Measurements from ENCODE around the gene POU6F2.

POU6F2 gene

GRCh38 chr7:39429421-39429820 is 451.7 kb downstream of the POU6F2 start:
- in situ Hi-C loops (cut with MboI; ENCODE audit: low sequenced_read_pairs), result no loop called here

- in situ Hi-C loops (cut with MboI; ENCODE audit: low sequenced_read_pairs), result no loop called here
Observed at GRCh38 chr7:39430441-39430840, 452.7 kb downstream of the POU6F2 start.

- in situ Hi-C loops (cut with MboI; ENCODE audit: low sequenced_read_pairs), result no loop called here
Observed at GRCh38 chr7:39430909-39431641, 453.4 kb downstream of the POU6F2 start.

GRCh38 chr7:39432368-39432767 is 454.7 kb downstream of the POU6F2 start:
- in situ Hi-C loops (cut with MboI; ENCODE audit: low sequenced_read_pairs), result no loop called here

- in situ Hi-C loops (cut with MboI; ENCODE audit: low sequenced_read_pairs), result no loop called here
Observed at GRCh38 chr7:39432807-39433416, 455.2 kb downstream of the POU6F2 start.

DNA sequence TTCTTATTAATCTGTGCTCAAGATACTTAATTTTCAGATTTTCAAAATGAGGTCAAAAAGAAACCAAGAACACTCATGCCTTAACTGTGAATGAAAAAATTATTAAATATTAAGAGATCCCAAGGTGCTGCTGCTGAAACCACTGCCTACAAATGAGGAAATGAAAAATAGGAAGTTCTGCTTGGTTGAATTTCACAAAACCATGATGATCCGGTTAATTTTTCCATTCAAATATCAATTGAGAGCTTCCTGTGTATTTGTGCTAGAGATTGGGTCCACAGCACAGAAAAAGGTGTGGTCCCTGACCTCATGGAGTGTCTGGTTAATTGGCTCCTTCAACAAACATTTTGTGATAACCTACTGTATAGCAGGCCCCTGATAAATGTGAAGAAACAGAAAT is 455.8 kb downstream of the POU6F2 start:
- in situ Hi-C loops (cut with MboI; ENCODE audit: low sequenced_read_pairs), result no loop called here

GRCh38 chr7:39434012-39434411 is 456.3 kb downstream of the POU6F2 start:
- in situ Hi-C loops (cut with MboI; ENCODE audit: low sequenced_read_pairs), result no loop called here

DNA sequence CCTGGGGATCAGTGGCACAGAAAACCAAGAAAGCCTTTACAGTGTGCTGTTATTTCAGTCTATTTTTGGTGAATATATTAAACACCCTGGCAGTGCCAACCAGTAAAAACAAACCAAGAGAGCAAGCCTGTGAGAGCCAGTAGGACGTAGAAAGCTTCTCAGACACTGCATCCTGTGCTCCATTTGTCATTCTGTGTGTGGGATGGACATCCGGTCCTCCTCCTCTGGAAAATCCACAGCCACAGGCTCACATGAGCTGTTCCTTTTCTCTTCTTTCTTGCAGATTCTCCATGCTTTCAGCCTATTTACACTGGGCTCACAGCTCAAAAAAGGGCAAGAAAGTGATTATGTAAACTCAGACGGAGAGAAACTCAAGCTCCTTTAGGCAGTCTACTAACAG is 468.8 kb downstream of the POU6F2 start:
- in situ Hi-C loops (cut with MboI; ENCODE audit: low sequenced_read_pairs), result no loop called here

GRCh38 chr7:39451901-39452300 is 474.2 kb downstream of the POU6F2 start:
- in situ Hi-C loops (cut with MboI; ENCODE audit: low sequenced_read_pairs), result no loop called here

- in situ Hi-C loops (cut with MboI; ENCODE audit: low sequenced_read_pairs), result no loop called here
Observed at GRCh38 chr7:39453743-39454355, 476.1 kb downstream of the POU6F2 start.

GRCh38 chr7:39458061-39458745 is 480.5 kb downstream of the POU6F2 start:
- in situ Hi-C loops (cut with MboI; ENCODE audit: low sequenced_read_pairs), result no loop called here

DNA sequence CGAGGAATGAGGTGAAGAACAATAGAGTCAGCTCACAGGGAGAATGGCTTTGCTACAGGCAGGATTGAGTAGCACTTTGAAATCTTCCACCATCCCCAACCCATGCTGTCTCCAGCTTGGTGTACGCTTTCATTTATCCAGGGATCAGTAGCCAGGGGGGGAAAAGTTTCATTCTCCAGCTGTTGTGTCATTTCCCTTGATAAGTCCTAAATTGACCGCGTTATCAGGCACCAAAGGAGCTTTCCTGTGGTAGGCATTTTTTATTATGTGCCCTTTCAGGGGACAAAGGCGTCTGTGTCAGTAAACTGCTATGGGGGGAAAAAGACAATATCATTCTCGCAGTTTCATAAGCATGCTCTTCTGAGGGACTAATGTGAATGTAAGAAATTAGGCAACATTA is 481.9 kb downstream of the POU6F2 start:
- in situ Hi-C loops (cut with MboI; ENCODE audit: low sequenced_read_pairs), result no loop called here

GRCh38 chr7:39460486-39460885 is 482.8 kb downstream of the POU6F2 start:
- in situ Hi-C loops (cut with MboI; ENCODE audit: low sequenced_read_pairs), result no loop called here

DNA sequence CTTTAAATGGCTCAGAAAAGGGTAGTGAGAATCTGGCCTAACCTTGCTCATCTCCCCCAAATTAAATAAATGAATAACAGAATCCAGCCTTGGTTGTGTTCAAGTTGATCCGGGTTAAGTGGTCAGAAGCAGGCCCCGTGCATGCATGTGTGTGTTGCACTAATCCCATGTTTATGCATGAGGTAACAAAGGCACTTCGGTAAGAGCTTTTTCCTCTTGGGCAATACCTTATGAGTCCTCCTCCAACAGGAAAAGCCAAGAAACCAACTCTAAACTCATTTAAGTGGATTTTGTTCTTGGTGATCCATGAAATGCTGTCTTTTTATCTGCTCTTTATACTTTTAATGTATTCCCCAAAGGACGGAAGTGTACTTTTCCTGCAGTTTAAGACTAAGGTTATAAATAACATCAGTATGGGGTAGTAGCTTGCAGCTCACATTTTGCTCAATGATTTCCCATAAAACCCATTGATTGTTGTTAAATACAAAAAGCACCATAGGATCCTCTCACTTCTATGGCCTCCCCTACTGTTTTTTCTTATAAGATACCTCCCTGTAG is 483.6 kb downstream of the POU6F2 start:
- in situ Hi-C loops (cut with MboI; ENCODE audit: low sequenced_read_pairs), result no loop called here

GRCh38 chr7:39463252-39463651 is 485.5 kb downstream of the POU6F2 start:
- in situ Hi-C loops (cut with MboI; ENCODE audit: low sequenced_read_pairs), result no loop called here

DNA sequence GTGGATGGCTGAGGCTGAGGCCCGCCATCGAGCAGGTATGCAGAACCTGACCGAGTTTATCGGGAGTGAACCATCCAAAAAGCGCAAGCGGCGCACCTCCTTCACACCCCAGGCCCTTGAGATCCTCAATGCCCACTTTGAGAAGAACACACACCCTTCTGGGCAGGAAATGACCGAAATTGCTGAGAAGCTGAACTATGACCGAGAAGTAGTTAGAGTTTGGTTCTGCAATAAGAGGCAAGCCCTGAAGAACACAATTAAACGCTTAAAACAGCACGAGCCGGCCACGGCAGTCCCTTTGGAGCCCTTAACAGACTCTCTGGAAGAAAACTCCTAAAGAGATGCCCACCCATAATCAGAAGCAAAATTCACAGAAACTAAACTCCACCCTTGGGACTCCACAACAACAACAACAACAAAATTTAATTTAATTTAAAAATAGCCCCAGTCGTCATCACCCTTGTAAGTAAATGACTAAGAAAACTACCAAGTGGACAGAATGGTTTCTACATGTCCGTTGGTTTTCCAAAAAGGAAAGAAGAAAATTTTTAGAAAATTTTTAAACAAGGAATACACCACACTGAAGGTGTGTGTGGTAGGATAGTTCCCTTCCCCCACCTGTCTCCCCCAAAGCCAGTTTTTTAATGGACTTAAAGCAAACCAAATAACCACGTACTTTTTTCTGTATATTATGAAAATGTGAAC is 486.8 kb downstream of the POU6F2 start:
- in situ Hi-C loops (cut with MboI; ENCODE audit: low sequenced_read_pairs), result no loop called here

DNA sequence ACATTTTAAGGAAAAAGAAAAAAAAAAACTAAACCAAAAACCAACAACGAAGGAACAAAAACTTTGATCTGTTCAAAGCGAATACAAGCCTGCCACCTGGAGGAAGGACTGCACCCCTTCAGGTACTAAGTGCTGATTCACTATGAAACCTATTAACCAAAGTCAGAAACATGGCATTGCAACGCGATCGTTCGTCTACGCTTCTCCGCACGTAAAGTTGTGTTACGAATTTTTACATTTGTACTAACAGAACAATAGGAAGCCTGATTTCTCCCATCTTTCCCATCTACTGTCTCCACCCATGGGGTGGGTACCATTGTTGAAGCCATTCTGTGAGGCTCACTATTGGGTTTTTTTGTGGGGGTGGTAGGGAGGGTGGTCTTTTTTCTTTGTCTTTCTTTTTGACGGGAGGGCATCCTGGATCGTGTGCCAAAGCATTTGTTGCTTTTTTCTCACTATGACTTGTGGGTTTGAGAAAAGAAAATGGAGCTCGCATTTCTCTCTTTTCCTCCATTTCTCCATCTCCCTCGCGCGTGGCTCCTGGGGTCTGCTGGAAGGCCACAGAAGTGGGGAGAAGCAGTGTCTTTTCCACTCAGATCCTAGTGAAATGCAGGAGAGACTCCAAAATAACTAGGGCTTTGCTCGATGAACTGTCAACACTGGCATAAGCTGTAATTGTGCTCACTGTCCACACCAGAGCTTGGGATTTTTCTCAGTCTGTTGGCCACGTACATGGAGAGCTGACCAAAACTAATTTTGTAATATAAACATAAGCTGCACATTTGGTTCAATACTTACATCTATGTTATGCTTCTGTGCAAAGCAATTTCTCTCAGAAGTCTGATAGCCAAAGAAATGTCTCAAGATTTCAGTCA is 487.6 kb downstream of the POU6F2 start:
- in situ Hi-C loops (cut with MboI; ENCODE audit: low sequenced_read_pairs), result no loop called here

DNA sequence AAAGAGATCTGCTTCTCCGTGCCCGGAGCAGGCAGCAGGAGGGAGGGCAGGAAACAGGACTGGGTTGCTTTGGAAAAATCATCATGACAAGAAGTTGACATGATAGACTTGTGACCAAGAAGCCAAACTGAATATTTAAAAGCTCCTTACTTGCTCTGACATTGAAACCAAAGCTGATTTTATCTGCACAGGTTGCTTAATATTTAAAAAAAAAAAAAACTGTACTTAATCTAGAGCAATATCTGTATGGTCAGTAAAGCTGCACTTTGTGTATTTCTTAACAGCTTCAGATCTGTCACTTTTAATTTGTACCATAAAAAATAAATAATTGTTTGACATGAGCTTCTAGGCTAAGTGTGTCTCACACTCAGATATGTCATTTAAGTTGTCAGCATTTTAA is 490.6 kb downstream of the POU6F2 start:
- in situ Hi-C loops (cut with MboI; ENCODE audit: low sequenced_read_pairs), result no loop called here

GRCh38 chr7:39468808-39469374 is 491.2 kb downstream of the POU6F2 start:
- in situ Hi-C loops (cut with MboI; ENCODE audit: low sequenced_read_pairs), result no loop called here

GRCh38 chr7:39480901-39481300 is 503.2 kb downstream of the POU6F2 start:
- in situ Hi-C loops (cut with MboI; ENCODE audit: low sequenced_read_pairs), result no loop called here
